Astrocyte (in vitro differentiated cells and primary cell): ENCODE data around the gene DNAJA4. TPM values are rescaled to one million over a fixed set of nuclear protein-coding genes. Genes with fewer than 3 reads are reported as not detected.

Experiments used
- DNase-seq: peaks from one replicate; pipeline ENCODE4 v3.0.0-alpha.2; 2010; ENCODE audit warnings: low read depth
- FAIRE-seq: peaks from 2 replicates; lab custom pipeline; 2011; peaks lifted over from hg19 to GRCh38; lab: Jason Lieb, UNC
- H2AFZ ChIP-seq: 2 replicates; pipeline ENCODE4 v1.6.0; 2012; ENCODE audit warnings: low read depth, low read length, inconsistent platforms
- H3K27ac ChIP-seq: 2 replicates; pipeline ENCODE4 v1.5.1; 2011; ENCODE audit warnings: low read depth, low read length, inconsistent platforms
- H3K27me3 ChIP-seq: 2 replicates; pipeline ENCODE4 v1.6.0; 2011; ENCODE audit warnings: low read length, inconsistent platforms; ENCODE audit not compliant: insufficient read depth
- H3K36me3 ChIP-seq: 2 replicates; pipeline ENCODE4 v1.5.1; 2011; ENCODE audit warnings: low read length, inconsistent platforms; ENCODE audit not compliant: insufficient read depth
- H3K4me1 ChIP-seq: 2 replicates; pipeline ENCODE4 v1.5.1; 2011; ENCODE audit warnings: low read length, inconsistent platforms; ENCODE audit not compliant: insufficient read depth
- H3K4me2 ChIP-seq: 2 replicates; pipeline ENCODE4 v1.6.0; 2012; ENCODE audit warnings: low read length, inconsistent platforms
- H3K4me3 ChIP-seq: 2 replicates; pipeline ENCODE4 v1.5.1; 2011; ENCODE audit warnings: low read depth, mild to moderate bottlenecking, low read length, inconsistent platforms; ENCODE audit not compliant: insufficient read depth
- H3K79me2 ChIP-seq: 2 replicates; pipeline ENCODE4 v1.6.0; 2012; ENCODE audit warnings: mild to moderate bottlenecking, low read length, inconsistent platforms; ENCODE audit not compliant: insufficient read depth
- H3K9ac ChIP-seq: 2 replicates; pipeline ENCODE4 v1.6.0; 2012; ENCODE audit warnings: mild to moderate bottlenecking, low read length, inconsistent platforms
- H3K9me3 ChIP-seq: 2 replicates; pipeline ENCODE4 v1.5.1; 2012; ENCODE audit warnings: low read depth, mild to moderate bottlenecking, low read length, inconsistent platforms; ENCODE audit not compliant: insufficient read depth
- H4K20me1 ChIP-seq: 2 replicates; pipeline ENCODE4 v1.6.0; 2012; ENCODE audit warnings: low read length, inconsistent platforms; ENCODE audit not compliant: insufficient read depth
- H3K27ac Mint-ChIP-seq: one replicate; pipeline ENCODE4 v1.8.0; 2021; ENCODE audit warnings: mild to moderate bottlenecking, mixed read lengths; ENCODE audit not compliant: unreplicated experiment
- H3K27me3 Mint-ChIP-seq: one replicate; pipeline ENCODE4 v1.8.0; 2021; ENCODE audit warnings: low read depth, mixed read lengths; ENCODE audit not compliant: unreplicated experiment
- H3K36me3 Mint-ChIP-seq: one replicate; pipeline ENCODE4 v1.8.0; 2021; ENCODE audit warnings: low read depth, mixed read lengths; ENCODE audit not compliant: unreplicated experiment
- H3K4me1 Mint-ChIP-seq: one replicate; pipeline ENCODE4 v1.8.0; 2021; ENCODE audit warnings: low read depth, mixed read lengths; ENCODE audit not compliant: unreplicated experiment
- H3K4me3 Mint-ChIP-seq: one replicate; pipeline ENCODE4 v1.8.0; 2021; ENCODE audit warnings: mild to moderate bottlenecking, moderate library complexity, mixed read lengths; ENCODE audit not compliant: unreplicated experiment
- H3K9me3 Mint-ChIP-seq: one replicate; pipeline ENCODE4 v1.8.0; 2021; ENCODE audit warnings: mild to moderate bottlenecking, mixed read lengths; ENCODE audit not compliant: unreplicated experiment
- CTCF ChIP-seq: IDR thresholded peaks from 2 replicates; pipeline ENCODE4 v1.5.1; 2011; ENCODE audit warnings: low read depth, mild to moderate bottlenecking, inconsistent platforms, low read length, moderate library complexity; ENCODE audit not compliant: insufficient read depth
- EZH2 ChIP-seq: IDR thresholded peaks from 2 replicates; pipeline ENCODE4 v1.6.1; 2012; ENCODE audit warnings: mild to moderate bottlenecking, low read length, inconsistent platforms; ENCODE audit not compliant: insufficient read depth
- total RNA-seq: library from RNA; stranded (reverse); gene quantifications from 2 replicates; pipeline ENCODE4 v1.2.1, GENCODE V29; 2021

DNAJA4 gene
- total RNA-seq, 1 donor from 2014 or later: 0.14 TPM

DNA sequence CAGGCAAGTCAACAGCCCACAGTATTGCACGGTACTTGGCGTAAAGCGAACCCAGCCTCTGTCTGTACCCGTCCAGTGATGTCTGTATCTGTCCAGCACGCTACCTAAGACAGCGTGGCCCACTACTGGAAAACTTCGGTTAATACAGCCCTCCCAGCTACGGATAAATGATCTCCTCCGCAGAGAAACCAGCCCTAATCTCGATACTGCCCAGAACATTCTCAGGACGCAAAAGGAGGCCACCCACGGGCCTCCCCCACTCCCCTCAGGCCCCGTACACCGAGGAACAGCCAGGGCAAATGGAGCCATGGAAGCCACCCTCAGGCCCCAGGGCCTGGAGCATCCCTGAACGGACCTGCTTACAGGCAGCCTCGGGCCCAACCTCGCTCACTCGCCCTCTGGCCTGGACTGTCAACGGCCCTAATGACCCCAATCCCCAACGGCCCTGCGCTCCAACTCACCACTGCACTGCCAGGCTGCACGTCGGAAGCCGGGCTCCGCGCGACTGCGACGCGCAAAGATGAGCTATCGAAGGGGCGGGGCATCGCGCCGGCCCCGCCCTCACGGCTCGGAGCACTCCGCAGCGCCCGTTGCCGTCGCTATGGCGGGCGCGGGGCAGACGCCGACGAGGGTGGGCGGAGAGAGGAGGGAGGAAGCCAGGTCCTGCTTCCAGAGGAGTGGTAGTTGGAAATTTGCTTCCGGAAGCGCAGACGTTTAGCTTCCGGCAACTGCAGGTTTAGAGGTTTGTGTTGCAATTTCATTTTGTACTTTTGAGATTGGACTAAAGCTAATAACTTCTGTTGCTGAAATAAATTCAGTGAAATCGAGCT, 35.0 kb downstream of the DNAJA4 start, which contains the start of gene SKIC8:
Gene SKIC8, minus strand, starts transcription at position 509 of the 830 bp plus-strand sequence. CDS start 3,923 bp downstream, outside the sequence.
- Histone ChIP-seq H3K36me3 (peaks cover 4% of the 10 kb centered on the region), H3K4me1 (peaks cover 17% of the 10 kb centered on the region), H3K27ac (peak within 1 kb of the TSS; percentile 80), H4K20me1 (peaks cover 24% of the 10 kb centered on the region), H3K4me2 (peak within 1 kb of the TSS; percentile 92), H3K9me3 (no peaks in the 10 kb centered on the region), H3K79me2 (peaks cover 40% of the 10 kb centered on the region), H3K27me3 (no peaks in the 10 kb centered on the region), H2AFZ (peak within 1 kb of the TSS; percentile 91), H3K9ac (peak within 1 kb of the TSS; percentile 94), H3K4me3 (peak within 1 kb of the TSS; percentile 89)
- DNase-seq (peak; percentile 83), FAIRE-seq (no peak)
- TF ChIP-seq CTCF (no peak), EZH2 (no peak)
- Mint-ChIP-seq H3K4me1 (peaks cover 11% of the 10 kb centered on the region), H3K4me3 (peak within 1 kb of the TSS; percentile 96), H3K9me3 (peaks cover 2% of the 10 kb centered on the region), H3K27me3 (no peaks in the 10 kb centered on the region), H3K27ac (peak within 1 kb of the TSS; percentile 87), H3K36me3 (peaks cover 8% of the 10 kb centered on the region)

DNA sequence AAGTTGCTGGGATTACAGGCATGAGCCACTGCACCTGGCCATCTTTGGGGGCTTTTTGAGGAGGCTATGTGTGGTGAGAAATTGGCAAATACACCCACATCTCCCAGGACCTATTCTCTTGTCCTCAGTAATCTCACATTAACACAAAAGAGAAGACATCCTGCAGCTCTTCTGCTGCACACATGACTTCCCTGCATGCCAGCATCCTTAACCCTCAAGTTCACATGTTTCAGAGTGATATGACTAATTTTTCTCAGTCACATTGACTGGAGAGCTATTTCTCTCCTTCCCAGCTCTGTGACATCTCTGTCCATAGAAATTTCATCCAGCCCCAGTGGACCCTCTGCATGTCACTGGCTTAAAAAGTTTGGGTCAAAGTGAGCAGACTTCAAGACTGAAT, 37.0 kb downstream of the DNAJA4 start:
- FAIRE-seq: no peak
- Histone ChIP-seq H3K36me3 (no peaks in the 10 kb centered on the region), H3K79me2 (peaks cover 30% of the 10 kb centered on the region), H3K4me2 (peak overlapping the region; percentile 11), H3K4me1 (peaks cover 29% of the 10 kb centered on the region), H3K4me3 (no peak overlapping the region), H3K9ac (no peak overlapping the region), H2AFZ (no peak overlapping the region), H3K27ac (no peak overlapping the region), H3K27me3 (no peaks in the 10 kb centered on the region), H4K20me1 (peaks cover 10% of the 10 kb centered on the region), H3K9me3 (no peaks in the 10 kb centered on the region)
- no peak for DNase-seq
- no peaks in the 10 kb centered on the region for H3K36me3 Mint-ChIP-seq
- H3K4me1 Mint-ChIP-seq: peaks cover 22% of the 10 kb centered on the region
- H3K4me3 Mint-ChIP-seq: peak overlapping the region; percentile 54
- H3K9me3 Mint-ChIP-seq: no peaks in the 10 kb centered on the region
- no peak for TF ChIP-seq CTCF
- TF ChIP-seq EZH2: no peak
- H3K27me3 Mint-ChIP-seq: no peaks in the 10 kb centered on the region
- H3K27ac Mint-ChIP-seq: no peak overlapping the region

DNA sequence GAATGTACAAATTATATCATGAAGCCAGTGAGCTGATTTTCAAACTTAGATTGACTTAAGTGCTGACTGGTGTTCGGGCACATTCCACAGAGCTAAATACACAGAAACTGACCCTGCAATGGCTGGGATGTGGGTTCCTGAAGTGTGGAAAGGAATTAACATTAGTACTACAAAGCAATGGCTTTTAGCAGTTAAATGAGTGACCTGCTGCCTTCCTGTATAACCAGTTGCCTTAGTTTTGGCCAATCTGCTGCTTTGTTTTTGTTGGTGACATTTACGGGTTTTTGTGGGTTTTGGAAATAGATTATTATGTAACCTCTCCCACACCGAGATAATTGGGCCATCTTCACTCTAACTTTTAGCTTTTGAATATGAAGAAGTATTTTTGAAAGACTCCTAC, 37.5 kb downstream of the DNAJA4 start:
- Histone ChIP-seq H3K9me3 (no peaks in the 10 kb centered on the region), H3K27ac (peak overlapping the region; percentile 3), H3K9ac (no peak overlapping the region), H3K36me3 (no peaks in the 10 kb centered on the region), H3K4me2 (peak overlapping the region; percentile 11), H4K20me1 (peaks cover 8% of the 10 kb centered on the region), H3K4me3 (no peak overlapping the region), H3K79me2 (peaks cover 25% of the 10 kb centered on the region), H3K4me1 (peaks cover 34% of the 10 kb centered on the region), H3K27me3 (no peaks in the 10 kb centered on the region), H2AFZ (peak overlapping the region; percentile 13)
- FAIRE-seq (no peak), DNase-seq (peak; percentile 30)
- Mint-ChIP-seq H3K4me3 (no peak overlapping the region), H3K27me3 (no peaks in the 10 kb centered on the region), H3K9me3 (no peaks in the 10 kb centered on the region), H3K27ac (no peak overlapping the region), H3K4me1 (peaks cover 27% of the 10 kb centered on the region), H3K36me3 (no peaks in the 10 kb centered on the region)
- no peak for TF ChIP-seq EZH2
- TF ChIP-seq CTCF: no peak
